ENCODE data around the gene B3GALT6. TPM values are rescaled to one million over a fixed set of nuclear protein-coding genes. Genes with fewer than 3 reads are reported as not detected.

Gene B3GALT6
- total RNA-seq, 1 experiment from 2014 or later: 27.1 TPM

DNA sequence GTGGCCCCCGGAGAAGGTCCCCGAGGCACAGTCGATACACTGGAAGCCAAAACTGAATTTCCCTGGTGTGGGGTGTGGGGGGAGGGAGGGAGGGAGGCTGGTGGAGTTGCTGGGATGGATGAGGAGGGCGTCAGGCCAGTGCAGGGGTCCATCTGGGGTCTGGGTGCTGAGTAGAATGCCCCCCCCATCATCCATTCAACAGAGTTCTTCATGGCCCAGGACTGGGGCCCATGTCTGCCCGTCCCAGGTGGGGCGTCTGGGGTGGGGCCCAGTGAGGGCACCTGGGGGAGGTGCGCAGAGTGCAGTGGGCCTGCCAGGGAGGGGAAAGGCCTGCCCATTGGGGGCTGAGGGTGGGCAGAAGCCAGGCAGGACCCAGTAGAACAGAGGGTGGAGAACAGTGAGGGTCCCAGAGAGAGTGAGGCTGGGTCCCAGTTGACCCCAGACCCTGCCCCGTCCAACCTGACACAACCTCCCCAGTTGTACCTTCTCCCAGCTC is 27.6 kb upstream of the B3GALT6 start:
- H3K27ac ChIP-seq (ENCODE audit: insufficient read length, low read depth, low read length): no peak overlapping the region
- WGBS (ENCODE audit: extremely low coverage, insufficient read length, low lambda C conversion rate): no CpG with 5 or more reads among the region's 8 CpGs
- peaks cover 4 to 10% of the 10 kb centered on the region in 2 experiments for H3K4me1 Mint-ChIP-seq

More for the DNA sequence above, 27.6 kb upstream of the B3GALT6 start:
- H3K27ac Mint-ChIP-seq: no peak overlapping the region
- H3K4me3 Mint-ChIP-seq: no peak overlapping the region
- Histone ChIP-seq H3T11ph (ENCODE audit: low read length) (no peak overlapping the region), H4K91ac (ENCODE audit: insufficient read length, low read depth, low read length) (no peak overlapping the region), H3K79me2 (ENCODE audit: insufficient read depth, low read length) (no peaks in the 10 kb centered on the region), H2BK120ac (ENCODE audit: low read depth, low read length, poor library complexity, severe bottlenecking) (no peak overlapping the region), H3K4me1 (ENCODE audit: insufficient read depth, low read length) (no peaks in the 10 kb centered on the region), H3K4ac (ENCODE audit: low read depth, low read length) (no peak overlapping the region), H2BK5ac (ENCODE audit: insufficient read length, low read length) (no peak overlapping the region), H3K9me3 (ENCODE audit: control insufficient read depth, low read depth, low read length) (no peaks in the 10 kb centered on the region), H2AFZ (ENCODE audit: low read length) (no peak overlapping the region), H3K23ac (ENCODE audit: insufficient read length, low read depth, low read length) (no peak overlapping the region), H3K4me2 (ENCODE audit: insufficient read depth, insufficient read length, low read length) (no peak overlapping the region), H2AK5ac (ENCODE audit: insufficient read length, low read length) (no peak overlapping the region), H4K5ac (ENCODE audit: insufficient read length, low read depth, low read length) (no peak overlapping the region), H2BK20ac (ENCODE audit: low read depth, low read length, poor library complexity, severe bottlenecking) (no peak overlapping the region), H3K23me2 (ENCODE audit: insufficient read length, low read depth, low read length, poor library complexity, severe bottlenecking) (peaks cover 3% of the 10 kb centered on the region), H3K9ac (ENCODE audit: extremely low read depth, insufficient read length, low read length) (no peak overlapping the region), H3K79me1 (ENCODE audit: insufficient read depth, low read depth, low read length, poor library complexity, severe bottlenecking) (no peaks in the 10 kb centered on the region), H4K20me1 (ENCODE audit: control insufficient read depth, insufficient read depth, insufficient read length) (no peaks in the 10 kb centered on the region), H3K14ac (ENCODE audit: insufficient read depth, low read length) (no peak overlapping the region), H2BK15ac (ENCODE audit: low read depth, low read length) (no peak overlapping the region), H3K27me3 (ENCODE audit: insufficient read depth, low read length) (no peaks in the 10 kb centered on the region; the same call in 1 of the 2 replicates), H4K8ac (replicated peaks; ENCODE audit: insufficient read length, low read depth, low read length) (no peak overlapping the region), H3K18ac (ENCODE audit: insufficient read length, low read depth, low read length) (no peak overlapping the region), H2BK12ac (ENCODE audit: insufficient read length, low read depth, low read length) (no peak overlapping the region), H3K56ac (ENCODE audit: insufficient read length, low read depth, low read length) (no peak overlapping the region)
- no peak for DNase-seq
- no peaks in the 10 kb centered on the region for H3K36me3 Mint-ChIP-seq (ENCODE audit: insufficient read depth in 1 of 3, low read depth in 3 of 3)
- TF ChIP-seq, protein P1, sequence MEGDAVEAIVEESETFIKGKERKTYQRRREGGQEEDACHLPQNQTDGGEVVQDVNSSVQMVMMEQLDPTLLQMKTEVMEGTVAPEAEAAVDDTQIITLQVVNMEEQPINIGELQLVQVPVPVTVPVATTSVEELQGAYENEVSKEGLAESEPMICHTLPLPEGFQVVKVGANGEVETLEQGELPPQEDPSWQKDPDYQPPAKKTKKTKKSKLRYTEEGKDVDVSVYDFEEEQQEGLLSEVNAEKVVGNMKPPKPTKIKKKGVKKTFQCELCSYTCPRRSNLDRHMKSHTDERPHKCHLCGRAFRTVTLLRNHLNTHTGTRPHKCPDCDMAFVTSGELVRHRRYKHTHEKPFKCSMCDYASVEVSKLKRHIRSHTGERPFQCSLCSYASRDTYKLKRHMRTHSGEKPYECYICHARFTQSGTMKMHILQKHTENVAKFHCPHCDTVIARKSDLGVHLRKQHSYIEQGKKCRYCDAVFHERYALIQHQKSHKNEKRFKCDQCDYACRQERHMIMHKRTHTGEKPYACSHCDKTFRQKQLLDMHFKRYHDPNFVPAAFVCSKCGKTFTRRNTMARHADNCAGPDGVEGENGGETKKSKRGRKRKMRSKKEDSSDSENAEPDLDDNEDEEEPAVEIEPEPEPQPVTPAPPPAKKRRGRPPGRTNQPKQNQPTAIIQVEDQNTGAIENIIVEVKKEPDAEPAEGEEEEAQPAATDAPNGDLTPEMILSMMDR (conservative IDR thresholded peaks at IDR 0.05): no peak
- no peaks in the 10 kb centered on the region for H3K9me3 Mint-ChIP-seq
- peaks cover 25% of the 10 kb centered on the region for H3K27me3 Mint-ChIP-seq (ENCODE audit: low read depth)

Data from H9 (cell line).